ENCODE data around the gene CCSER1.
"Not testable (repeated sequence)": the region's sequence is repeated elsewhere in the genome, so short reads cannot be mapped to it uniquely, and the experiment has no call there.

CCSER1 gene

GRCh38 chr4:91076147-91076546 lies 949.0 kb downstream of the CCSER1 start:
- no peak overlapping the region for H3K27ac ChIP-seq
- no peak for DNase-seq (ENCODE audit: low read depth, low spot score)

DNA sequence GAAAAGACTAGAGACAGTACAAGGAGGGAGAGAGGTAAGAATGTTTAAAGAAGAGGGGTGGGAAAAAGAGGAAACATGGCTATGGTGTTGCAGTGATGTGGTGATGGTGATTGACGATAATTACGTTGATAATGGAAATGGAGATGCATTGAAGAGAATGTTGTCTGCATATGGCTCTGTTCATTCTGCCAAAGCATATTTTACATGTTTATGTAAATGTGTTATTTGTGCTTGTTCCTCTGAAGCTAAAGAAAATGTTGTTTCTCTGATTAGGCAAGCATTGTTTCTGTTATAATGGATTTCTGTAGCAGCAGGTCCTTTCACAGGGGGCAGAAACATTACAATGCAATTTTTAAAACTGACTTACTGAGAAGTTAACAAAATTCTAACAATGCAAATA lies 958.8 kb downstream of the CCSER1 start:
- H3K27ac ChIP-seq = no peak overlapping the region
- no peak for DNase-seq (ENCODE audit: low read depth, low spot score)

GRCh38 chr4:91087743-91088142 lies 960.5 kb downstream of the CCSER1 start:
- H3K27ac ChIP-seq = no peak overlapping the region
- no peak for DNase-seq (ENCODE audit: low read depth, low spot score)

DNA sequence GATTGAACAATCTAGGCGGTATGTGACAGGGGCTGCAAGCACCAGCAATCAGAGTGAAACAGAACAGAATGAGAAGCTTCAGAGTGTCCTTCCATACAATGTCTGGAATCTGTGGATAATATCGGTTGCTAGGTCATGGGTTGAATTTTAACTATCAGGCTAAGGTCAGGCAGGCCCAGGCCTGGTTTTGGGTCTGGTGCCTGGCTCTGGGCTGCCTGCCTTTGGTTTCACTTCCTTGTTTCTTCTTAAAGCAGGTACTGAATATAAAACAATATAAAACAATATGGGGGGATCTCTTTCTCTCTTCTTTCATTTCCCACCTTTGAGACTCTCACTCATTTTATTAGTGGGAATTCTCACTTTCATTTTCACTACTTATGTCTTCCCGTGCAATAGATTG lies 962.0 kb downstream of the CCSER1 start:
- no peak overlapping the region for H3K27ac ChIP-seq
- no peak for DNase-seq (ENCODE audit: low read depth, low spot score)

DNA sequence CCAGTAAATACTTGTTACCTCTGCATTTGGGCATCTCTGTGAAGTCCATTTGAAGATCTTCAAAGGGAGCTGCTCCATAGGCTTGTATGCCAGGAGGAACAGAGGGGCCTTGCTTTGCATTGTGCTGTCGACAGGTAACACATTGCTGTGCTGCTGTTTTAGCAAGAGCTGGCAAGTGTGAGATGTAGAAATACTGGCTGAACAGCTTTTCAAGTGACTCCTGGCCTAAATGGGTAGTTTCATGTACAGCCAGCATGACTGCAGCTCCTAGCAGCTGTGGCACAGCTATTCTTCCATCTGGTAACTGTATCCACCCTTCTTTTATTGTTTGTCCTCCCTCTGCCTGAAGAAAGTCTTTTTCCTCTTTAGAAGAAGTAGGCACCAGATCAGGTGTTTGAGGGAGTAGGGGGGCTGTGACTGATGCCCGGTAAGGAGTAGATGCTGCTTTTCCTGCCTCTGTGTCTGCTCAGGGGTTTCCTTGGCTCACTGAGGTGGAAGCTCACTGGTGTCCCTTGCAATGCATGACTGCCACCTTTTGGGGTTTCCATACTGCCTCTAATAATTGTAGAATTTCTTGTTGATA lies 965.3 kb downstream of the CCSER1 start:
- H3K27ac ChIP-seq = no peak overlapping the region
- peak; percentile 27 for DNase-seq (ENCODE audit: low read depth, low spot score)

DNA sequence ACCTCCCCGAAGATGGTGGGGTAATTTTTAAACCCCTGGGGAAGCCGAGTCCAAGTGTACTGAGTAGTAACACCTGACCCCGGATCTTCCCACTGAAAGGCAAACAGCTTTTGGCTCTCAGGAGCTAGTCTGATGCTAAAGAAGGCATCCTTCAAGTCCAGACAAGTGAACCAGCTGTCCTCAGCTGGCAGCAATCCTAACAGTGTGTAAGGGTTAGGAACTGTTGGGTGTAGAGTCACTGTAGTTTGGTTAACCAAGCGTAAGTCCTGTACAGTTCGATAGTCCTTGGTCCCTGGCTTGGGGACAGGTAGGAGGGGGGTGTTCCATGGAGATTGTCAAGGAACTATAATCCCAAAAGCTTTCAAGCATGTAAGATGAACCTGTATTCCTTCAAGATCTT lies 967.0 kb downstream of the CCSER1 start:
- DNase-seq (ENCODE audit: low read depth, low spot score) = peak; percentile 16
- not testable (repeated sequence) for H3K27ac ChIP-seq

DNA sequence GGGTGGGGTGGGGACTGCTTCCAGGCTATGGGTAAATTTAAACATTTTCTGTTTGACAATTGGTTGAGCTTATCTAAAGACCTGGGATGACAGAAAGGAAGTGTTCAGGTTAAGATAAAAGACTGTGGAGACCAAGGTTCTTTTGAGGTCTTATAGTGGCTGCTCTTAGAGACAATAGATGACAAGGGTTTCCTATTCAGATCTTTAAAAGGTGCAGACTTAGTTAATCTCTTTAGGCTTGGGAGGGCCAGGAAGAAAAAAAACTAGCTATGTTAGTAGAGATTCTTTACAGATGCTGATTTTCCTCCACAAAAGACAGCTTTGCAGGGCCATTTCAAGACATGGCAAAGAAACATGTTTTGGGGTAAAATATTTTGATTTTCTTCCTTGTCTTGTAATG lies 972.5 kb downstream of the CCSER1 start:
- DNase-seq (ENCODE audit: low read depth, low spot score) = no peak
- no peak overlapping the region for H3K27ac ChIP-seq

DNA sequence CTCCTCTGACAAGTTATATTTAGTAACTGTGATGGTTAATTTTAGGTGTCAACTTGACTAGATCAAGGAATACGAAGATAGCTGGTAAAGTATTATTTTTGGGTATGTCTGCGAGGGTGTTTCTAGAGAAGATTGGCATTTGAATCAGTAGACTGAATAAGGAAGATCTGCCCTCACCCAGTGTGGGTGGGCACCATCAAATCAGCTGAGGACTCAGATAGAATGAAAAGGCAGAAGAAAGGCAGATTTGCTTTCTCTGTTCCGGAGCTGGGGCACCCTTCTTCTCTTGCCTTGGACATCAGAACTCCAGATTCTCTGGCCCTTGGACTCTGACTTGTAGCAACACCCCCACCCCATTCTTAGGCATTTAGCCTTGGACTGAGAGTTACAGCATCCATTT lies 981.6 kb downstream of the CCSER1 start:
- no peak for DNase-seq (ENCODE audit: low read depth, low spot score)
- no peak overlapping the region for H3K27ac ChIP-seq

- no peak overlapping the region for H3K27ac ChIP-seq
Measured at GRCh38 chr4:91111556-91111955, 984.4 kb downstream of the CCSER1 start.

DNA sequence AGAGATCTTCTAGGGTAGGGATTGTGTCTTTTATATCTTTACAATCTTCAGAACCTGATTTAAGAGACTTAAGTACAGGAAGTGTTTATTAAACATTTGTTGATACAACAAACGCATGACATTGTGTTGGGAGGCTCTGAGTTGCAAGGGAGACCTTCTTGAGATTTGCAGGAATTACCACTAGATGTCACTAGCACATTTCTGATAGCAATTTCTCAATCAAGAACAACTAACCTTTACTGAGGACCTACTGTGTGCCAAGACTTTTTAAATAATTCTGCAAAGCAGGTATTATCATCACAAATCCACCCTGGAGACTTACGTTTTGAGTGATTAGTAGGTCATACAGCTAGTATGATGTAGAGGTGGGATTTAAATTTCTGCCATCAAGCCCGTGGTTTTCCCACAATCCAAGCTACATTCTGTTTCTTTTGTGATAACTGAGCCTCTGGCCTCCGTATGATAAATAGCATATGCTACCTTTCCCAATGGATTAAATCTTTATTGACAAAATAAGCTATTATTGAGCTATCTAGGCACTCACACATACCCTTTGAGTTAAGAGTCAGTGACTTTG lies 986.0 kb downstream of the CCSER1 start:
- no peak for DNase-seq (ENCODE audit: low read depth, low spot score)

More at GRCh38 chr4:91111556-91111955, 984.4 kb downstream of the CCSER1 start:
- DNase-seq (ENCODE audit: low read depth, low spot score) = no peak

DNA sequence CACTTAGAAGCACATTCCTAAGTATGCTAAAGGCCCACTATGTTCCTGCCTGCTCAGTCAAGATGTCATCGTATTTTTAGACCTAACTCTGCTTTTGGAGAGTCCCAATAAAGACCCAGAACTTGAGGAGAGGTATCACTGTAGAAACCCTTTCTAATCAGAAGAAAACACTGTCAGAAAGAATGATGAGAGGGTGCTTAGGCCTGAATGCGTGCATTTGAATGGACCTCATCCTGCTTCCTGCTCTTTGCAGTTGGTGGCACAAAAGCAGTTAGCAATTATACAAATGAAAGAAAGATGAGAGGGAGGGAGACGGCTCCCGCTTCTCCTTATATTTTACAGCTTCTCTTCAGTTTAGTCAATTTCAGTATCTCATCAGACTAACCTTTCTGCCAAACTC lies 987.2 kb downstream of the CCSER1 start:
- DNase-seq (ENCODE audit: low read depth, low spot score) = no peak
- H3K27ac ChIP-seq = no peak overlapping the region

More for the DNA sequence above, 986.0 kb downstream of the CCSER1 start:
- H3K27ac ChIP-seq = no peak overlapping the region

GRCh38 chr4:91116861-91117260 lies 989.7 kb downstream of the CCSER1 start:
- DNase-seq (ENCODE audit: low read depth, low spot score) = peak; percentile 16
- H3K27ac ChIP-seq = no peak overlapping the region

DNA sequence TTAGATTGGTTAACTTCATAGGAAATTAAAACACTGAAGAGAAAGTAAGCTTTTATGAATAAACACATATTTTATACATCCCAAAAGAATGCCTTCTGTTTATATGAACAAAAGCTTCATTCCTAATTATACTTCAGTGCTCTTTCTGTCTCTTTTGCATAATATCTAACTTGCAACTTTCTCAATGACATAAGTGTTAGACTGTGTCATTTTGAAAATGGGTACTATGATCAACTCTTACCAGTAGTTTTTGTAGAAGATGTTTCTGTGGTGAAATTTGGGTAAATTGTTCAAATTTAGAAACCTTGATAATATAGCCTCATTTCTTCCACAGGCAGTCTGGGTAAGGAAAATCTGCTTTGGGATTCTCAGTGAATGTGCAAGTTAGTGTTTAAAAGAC lies 991.4 kb downstream of the CCSER1 start:
- DNase-seq (ENCODE audit: low read depth, low spot score) = no peak

DNA sequence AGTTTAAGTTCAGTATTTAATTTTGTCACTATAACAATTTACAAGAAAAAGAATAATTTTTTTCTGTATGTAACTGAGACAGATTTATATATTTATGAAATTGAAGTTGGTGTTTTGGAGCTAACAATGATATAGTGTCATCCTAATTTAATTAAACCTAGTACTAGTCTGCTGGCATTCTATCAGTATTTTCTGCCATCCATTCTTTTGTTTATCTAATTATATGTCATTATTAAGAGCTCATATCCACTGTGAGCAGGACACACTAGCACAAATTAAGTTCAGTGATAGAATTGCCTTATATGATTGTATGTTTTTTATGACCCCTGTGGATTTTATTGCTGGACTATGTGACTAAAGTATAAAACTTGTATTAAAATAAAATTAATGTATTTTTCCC lies 996.5 kb downstream of the CCSER1 start:
- DNase-seq (ENCODE audit: low read depth, low spot score) = no peak
- H3K27ac ChIP-seq = no peak overlapping the region

More for the DNA sequence above, 991.4 kb downstream of the CCSER1 start:
- no peak overlapping the region for H3K27ac ChIP-seq

DNA sequence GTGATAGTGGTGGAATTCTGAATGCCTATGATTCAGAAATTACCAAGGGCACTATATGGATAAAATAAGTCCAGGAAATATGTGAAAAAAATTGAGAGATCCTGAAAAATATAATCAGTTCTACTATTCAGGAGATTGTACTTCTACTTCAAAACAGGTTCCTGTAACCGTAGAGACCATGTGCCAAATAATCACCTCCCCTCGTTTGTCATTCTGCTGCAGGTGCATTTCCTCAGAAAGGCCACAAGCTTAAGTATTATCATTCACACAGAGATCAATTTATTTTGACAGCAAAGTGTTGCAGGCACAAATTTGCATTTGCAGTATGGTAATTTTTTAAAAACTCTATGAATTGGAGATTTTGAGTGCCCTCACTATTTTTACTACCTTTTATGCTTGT lies 1000.0 kb downstream of the CCSER1 start:
- DNase-seq (ENCODE audit: low read depth, low spot score) = no peak
- no peak overlapping the region for H3K27ac ChIP-seq

- H3K27ac ChIP-seq = no peak overlapping the region
- DNase-seq (ENCODE audit: low read depth, low spot score) = no peak
Measured at GRCh38 chr4:91127831-91128230, 1000.6 kb downstream of the CCSER1 start.

DNA sequence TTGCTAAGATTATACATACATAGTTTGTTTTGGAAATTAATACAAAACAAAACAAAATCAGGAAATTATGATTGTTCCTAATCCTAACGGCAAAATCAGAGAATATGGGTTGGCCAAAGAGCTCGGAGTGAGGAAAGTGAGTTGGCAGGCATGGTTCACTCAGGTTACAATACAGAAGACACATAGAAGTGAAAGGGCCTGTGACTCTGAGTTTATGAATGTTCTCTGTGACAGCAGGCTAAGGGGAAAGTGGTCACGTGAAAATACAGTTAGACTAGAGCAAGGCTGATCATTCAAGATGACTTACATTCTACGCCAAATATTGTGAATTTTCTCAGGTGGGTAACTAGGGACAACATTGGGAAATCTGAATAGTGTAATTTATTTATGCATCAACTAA lies 1001.3 kb downstream of the CCSER1 start:
- no peak for DNase-seq (ENCODE audit: low read depth, low spot score)
- no peak overlapping the region for H3K27ac ChIP-seq

DNA sequence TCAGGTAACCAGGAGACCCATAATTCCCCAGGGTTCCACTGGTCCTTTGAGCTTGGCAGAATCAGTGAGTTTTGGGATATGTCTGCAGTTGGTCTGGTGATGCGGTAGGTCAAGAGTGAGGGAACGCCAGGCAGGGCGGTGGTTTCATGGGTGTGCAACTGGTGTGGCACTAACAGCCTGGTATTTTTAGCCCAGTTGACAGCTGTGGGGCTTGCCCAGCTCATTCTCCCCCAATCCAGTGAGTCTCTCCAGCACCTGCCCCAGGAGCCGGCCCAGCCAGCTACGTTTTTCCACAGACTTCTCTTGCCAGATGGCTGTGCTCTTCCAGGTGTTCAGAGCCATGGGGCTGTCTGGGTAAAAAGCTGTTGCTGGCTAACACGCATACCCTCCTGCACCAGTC lies 1019.9 kb downstream of the CCSER1 start:
- H3K27ac ChIP-seq = no peak overlapping the region
- no peak for DNase-seq (ENCODE audit: low read depth, low spot score)

- not testable (repeated sequence) for H3K27ac ChIP-seq; DNase-seq (ENCODE audit: low read depth, low spot score)
Measured at GRCh38 chr4:91154041-91154440, 1026.8 kb downstream of the CCSER1 start.

GRCh38 chr4:91167864-91168653 lies 1040.9 kb downstream of the CCSER1 start:
- H3K27ac ChIP-seq; DNase-seq (ENCODE audit: low read depth, low spot score): not testable (repeated sequence)

DNA sequence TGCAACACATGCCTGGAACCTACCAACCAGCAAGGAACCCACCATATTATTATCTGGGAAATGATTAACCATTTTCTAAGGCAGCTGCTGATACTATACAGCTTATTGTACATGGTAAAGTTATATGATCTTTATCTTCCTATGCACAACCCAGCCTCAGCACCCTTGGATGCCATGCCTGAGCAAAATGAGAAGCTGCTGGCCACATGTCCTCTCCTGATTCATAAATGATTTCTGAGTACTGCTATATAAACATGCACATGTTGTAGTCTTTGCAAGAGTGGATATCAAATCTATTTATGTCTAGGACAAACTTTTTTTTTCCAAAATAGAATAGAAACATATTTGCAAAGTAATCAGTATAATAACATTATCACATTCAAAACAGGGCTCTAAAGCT lies 1043.6 kb downstream of the CCSER1 start:
- no peak overlapping the region for H3K27ac ChIP-seq
- DNase-seq (ENCODE audit: low read depth, low spot score) = no peak

DNA sequence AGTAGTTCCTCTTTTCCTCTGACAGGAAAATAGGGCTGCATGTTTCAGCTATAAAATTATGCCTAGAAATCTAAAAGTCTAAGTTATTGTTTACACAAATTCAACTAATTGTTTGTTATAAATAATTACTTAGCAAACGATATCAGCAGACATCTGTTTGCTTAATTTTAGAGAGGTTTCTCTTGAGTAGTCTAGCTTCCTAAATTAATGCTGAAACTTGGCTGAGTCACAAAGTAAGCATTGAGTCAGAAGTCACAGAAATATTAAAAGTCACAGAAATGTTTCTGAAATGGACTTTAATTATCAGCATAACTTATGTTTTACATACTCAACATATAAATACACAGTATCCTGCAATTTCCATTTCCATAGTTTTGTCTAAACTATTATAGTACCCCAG lies 1044.0 kb downstream of the CCSER1 start:
- DNase-seq (ENCODE audit: low read depth, low spot score) = peak; percentile 1
- H3K27ac ChIP-seq = no peak overlapping the region

Measured in epithelial cell of prostate (primary cell).